GM10266 (cell line): ENCODE data around the gene CDC42SE2.
A peak's percentile ranks its signal among the peaks of the same experiment; 100 is the strongest.
"Not testable (repeated sequence)": the region's sequence is repeated elsewhere in the genome, so short reads cannot be mapped to it uniquely, and the experiment has no call there.

Experiments used
- DNase-seq: peaks from one replicate; pipeline ENCODE4 v3.0.0; 2012; ENCODE audit errors: extremely low spot score
- TF ChIP-seq, protein P1 (sequence below): IDR thresholded peaks from 2 replicates; pipeline ENCODE4 v1.5.1; 2012; ENCODE audit warnings: mild to moderate bottlenecking, low read depth; ENCODE audit not compliant: control insufficient read depth, insufficient read depth; ENCODE audit errors: missing control alignments

CDC42SE2 gene

DNA sequence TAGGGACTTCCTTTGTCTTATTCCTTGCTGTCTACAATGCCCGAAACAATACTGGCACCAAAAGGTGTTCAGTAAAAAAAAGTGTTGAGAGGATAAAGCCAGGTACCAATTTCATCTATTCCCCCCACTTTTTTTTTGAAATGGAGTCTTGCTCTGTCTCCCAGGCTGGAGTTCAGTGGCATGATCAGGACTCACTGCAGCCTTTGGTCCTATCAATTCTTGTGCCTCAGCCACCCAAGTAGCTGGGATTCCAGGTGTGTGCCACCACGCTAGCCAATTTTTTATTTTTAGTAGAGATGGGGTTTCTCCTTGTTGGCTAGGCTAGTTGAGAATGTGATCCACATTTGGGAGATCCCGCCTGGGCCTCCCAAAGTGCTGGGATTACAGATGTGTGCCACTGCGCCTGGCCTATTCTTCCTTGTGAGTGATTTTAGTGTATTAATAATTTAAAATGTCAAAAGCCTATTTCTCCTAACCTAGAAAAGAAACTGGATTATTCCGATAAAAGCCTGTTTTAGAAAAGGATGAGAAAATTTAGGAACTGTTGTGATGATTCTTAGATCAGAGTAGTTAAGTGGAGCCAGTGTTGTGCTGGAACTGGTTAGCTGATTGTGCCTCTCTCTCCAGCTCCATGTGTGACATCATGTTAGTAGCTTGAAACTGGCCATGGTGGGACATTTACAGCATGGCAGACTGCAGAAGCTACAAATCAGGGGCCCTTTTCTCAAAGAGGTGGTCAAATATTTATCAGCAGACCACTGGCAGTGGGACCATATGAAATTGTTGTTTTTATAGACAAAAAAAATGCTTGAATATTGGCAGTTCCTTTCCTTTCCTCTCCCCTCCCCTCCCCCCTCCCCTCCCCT, 14.3 kb downstream of the CDC42SE2 start:
- TF ChIP-seq, protein P1, sequence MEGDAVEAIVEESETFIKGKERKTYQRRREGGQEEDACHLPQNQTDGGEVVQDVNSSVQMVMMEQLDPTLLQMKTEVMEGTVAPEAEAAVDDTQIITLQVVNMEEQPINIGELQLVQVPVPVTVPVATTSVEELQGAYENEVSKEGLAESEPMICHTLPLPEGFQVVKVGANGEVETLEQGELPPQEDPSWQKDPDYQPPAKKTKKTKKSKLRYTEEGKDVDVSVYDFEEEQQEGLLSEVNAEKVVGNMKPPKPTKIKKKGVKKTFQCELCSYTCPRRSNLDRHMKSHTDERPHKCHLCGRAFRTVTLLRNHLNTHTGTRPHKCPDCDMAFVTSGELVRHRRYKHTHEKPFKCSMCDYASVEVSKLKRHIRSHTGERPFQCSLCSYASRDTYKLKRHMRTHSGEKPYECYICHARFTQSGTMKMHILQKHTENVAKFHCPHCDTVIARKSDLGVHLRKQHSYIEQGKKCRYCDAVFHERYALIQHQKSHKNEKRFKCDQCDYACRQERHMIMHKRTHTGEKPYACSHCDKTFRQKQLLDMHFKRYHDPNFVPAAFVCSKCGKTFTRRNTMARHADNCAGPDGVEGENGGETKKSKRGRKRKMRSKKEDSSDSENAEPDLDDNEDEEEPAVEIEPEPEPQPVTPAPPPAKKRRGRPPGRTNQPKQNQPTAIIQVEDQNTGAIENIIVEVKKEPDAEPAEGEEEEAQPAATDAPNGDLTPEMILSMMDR = no peak
- peak; percentile 22 for DNase-seq

DNA sequence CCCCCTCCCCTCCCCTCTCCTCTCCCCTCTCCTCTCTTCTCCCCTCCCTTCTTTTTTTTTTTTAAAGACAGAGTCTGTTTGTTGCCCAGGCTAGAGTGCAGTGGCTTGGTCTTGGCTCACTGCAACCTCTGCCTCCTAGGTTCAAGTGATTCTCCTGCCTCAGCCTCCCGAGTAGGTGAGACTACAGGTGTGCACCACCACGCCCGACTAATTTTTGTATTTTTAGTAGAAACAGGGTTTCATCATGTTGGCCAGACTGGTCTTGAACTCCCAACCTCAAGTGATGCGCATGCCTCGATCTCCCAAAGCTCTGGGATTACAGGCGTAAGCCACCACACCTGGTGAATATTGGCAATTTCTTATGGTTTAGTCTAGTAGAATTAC, 14.9 kb downstream of the CDC42SE2 start:
- not testable (repeated sequence) for DNase-seq

DNA sequence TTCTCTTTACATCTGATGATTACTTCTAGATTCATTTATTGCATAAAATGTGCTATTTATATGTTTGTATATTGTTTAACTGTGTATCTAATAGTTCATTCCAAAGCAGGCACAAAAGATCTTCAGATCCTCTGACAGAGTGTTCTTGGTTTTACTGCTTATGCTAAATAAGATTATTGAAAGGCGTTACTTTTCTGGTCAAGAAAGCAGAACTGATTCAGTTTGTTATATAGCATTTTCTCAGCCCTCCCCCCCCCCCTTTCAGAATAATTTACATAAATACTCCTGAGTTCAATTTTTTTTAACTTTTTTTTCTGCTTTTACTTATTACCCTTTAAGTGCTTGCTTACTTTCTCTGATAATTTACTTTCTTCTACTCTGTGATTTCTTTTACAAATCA, 15.4 kb downstream of the CDC42SE2 start:
- peak; percentile 38 for DNase-seq
- TF ChIP-seq, protein P1 = no peak

DNA sequence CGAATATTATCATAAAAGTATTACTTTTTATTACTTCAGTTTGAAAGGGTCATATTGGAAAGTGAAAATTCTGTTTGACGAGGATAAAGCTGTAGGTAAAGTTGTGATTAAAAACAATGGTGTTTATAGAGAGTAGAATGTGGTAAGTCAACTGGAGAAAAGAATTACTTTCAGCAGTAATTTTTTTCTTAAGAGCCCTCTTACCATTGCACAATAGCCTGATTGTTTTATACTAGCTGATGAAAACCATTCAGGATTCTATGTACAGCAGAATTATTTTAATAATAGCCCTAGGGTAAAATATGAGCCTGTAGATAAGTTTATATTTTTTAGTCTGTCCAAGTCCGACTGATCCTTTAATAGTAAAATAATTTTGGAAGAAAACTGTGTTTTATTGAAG, 16.6 kb downstream of the CDC42SE2 start:
- no peak for DNase-seq
- TF ChIP-seq, protein P1 = no peak

DNA sequence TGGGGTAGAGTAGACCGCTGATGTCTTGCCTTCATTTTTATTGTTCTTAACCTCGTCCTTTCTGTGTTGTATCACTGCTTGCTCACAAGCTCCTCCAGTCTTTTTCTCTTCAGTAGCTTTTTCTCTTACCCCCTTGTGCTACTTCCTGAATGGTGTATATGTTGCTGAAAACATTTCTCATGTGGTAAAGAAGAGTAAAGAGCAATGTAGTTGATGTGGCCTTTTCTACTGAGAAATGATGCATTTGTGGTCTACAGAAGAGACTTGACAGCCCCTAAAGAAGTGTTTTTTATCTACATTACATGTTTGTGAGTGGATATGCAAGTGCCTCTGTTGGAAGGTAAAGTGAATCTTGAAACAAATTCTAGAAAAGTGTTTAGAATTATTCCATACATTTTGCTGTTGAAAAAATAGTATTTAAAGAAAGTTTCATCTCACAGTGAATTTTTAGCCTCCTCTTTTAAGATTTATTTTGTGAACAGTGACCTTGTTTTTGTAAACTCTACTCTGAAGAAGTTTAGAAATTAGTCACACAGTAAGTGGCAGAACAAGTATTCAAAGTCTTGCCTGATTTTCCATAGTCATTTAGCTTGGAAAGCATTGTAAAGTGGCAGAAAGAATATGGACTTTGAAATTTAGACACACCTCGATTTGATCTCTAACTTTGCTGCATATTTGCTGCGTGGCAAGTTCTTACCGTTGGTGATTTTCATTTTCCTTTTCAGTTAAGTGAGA, 17.4 kb downstream of the CDC42SE2 start:
- peak; percentile 35 for DNase-seq
- TF ChIP-seq, protein P1 = no peak

DNA sequence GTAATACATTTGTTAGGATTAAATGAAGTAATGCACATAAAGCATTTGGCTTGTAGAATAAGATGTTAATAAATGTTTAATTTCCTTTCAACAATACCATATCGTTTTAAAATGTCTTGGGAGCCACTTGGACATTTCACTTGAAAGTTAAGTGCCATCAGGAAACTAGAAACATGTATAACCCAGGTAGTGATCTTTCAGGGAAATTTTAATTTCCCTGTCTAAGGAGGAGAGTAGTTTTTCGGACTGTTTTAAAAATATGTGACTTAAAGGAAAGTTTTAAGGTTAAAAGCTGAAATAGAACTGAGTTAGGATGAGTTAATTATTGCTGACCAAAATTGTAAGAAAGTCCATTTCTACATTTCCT, 18.0 kb downstream of the CDC42SE2 start:
- DNase-seq = no peak
- TF ChIP-seq, protein P1 = no peak

DNA sequence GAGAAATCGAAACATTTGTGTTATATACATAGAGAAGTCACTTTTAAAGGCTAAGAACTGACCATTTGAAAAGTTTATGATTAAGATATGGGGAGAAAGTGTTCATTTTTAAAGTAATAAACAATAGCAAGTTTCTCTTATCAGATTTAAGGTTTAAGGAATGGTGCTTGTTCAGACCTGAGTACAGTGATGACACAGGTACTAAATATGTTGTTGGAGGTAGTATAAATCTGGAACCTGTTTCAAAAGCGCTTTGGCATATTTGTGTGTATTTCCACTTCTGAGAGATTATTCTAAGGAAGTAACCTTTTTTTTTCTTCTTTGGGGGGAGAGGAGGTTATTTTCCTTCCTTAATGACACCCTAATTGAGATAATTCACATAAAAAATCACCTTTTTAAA, 18.4 kb downstream of the CDC42SE2 start:
- TF ChIP-seq, protein P1 = no peak
- no peak for DNase-seq
